Left ventricle myocardium inferior (tissue), 1 donor: ENCODE data around the gene FBXO40. TPM values are rescaled to one million over a fixed set of nuclear protein-coding genes. Genes with fewer than 3 reads are reported as not detected.

Experiments
- DNase-seq: peaks from one replicate; pipeline ENCODE4 v3.0.0-alpha.2; 2020
- H3K27ac ChIP-seq: fragments of 200-600 bp; replicated peaks from 2 replicates; pipeline ENCODE4 v1.8.0; 2021
- H3K27me3 ChIP-seq: fragments of 200-600 bp; 2 replicates; pipeline ENCODE4 v1.8.0; 2021; ENCODE audit warnings: low read depth
- H3K36me3 ChIP-seq: fragments of 200-600 bp; 2 replicates; pipeline ENCODE4 v1.8.0; 2021
- H3K4me1 ChIP-seq: fragments of 200-600 bp; 2 replicates; pipeline ENCODE4 v1.8.0; 2021
- H3K4me3 ChIP-seq: fragments of 200-600 bp; 2 replicates; pipeline ENCODE4 v1.8.0; 2021; ENCODE audit warnings: mild to moderate bottlenecking, moderate library complexity
- H3K9me3 ChIP-seq: fragments of 200-600 bp; replicated peaks from 2 replicates; pipeline ENCODE4 v1.8.0; 2021
- intact Hi-C: fragments of 100-400 bp; cut with micrococcal nuclease; formaldehyde crosslinking; loops from one replicate; pipeline ENCODE4 v1.11.0; 2022
- total RNA-seq: library from RNA; stranded (reverse); fragmentation: NEBNext Ultra II Directional; extraction: Animal tissue kit (Norgen Biotek cat#: 25700); gene quantifications from one replicate; pipeline ENCODE4 v1.2.1, GENCODE V29; 2021
- TF ChIP-seq, protein P1 (sequence below): fragments of 200-600 bp; IDR thresholded peaks from 2 replicates; pipeline ENCODE4 v1.8.0; 2021; ENCODE audit warnings: antibody characterized with exemption, mild to moderate bottlenecking, borderline replicate concordance
- donor health status: DM: no; HTN: yes; CAD: no; lungs with severe emphysema.

Gene FBXO40
- total RNA-seq, 1 donor from 2014 or later, result 245 TPM

DNA sequence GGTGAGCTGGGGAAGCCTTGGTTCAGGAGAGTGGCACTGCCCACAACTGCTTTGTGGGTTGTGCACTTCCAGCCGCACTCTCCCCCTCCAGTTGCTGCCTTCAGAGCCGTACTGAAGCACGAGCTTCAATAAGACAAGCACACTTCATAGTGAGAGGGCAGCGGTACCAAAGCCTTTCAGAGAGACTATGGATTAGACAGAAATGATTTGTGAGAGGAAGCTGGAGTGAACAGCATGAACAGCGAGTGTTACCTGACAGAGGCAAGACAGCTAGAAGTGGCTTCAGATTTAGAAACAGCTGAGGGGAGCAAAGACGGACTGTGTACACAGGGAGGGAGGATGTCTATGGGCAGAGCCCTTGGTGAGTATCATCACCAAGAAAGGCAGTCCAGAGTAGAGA, 36.4 kb downstream of the FBXO40 start:
- Histone ChIP-seq H3K36me3 (peaks cover 14% of the 10 kb centered on the region), H3K4me3 (no peak overlapping the region), H3K27me3 (no peaks in the 10 kb centered on the region), H3K9me3 (no peaks in the 10 kb centered on the region), H3K4me1 (peaks cover 50% of the 10 kb centered on the region), H3K27ac (peak overlapping the region; percentile 80)
- intact Hi-C loops, result no loop called here
- no peak for DNase-seq
- TF ChIP-seq, protein P1, sequence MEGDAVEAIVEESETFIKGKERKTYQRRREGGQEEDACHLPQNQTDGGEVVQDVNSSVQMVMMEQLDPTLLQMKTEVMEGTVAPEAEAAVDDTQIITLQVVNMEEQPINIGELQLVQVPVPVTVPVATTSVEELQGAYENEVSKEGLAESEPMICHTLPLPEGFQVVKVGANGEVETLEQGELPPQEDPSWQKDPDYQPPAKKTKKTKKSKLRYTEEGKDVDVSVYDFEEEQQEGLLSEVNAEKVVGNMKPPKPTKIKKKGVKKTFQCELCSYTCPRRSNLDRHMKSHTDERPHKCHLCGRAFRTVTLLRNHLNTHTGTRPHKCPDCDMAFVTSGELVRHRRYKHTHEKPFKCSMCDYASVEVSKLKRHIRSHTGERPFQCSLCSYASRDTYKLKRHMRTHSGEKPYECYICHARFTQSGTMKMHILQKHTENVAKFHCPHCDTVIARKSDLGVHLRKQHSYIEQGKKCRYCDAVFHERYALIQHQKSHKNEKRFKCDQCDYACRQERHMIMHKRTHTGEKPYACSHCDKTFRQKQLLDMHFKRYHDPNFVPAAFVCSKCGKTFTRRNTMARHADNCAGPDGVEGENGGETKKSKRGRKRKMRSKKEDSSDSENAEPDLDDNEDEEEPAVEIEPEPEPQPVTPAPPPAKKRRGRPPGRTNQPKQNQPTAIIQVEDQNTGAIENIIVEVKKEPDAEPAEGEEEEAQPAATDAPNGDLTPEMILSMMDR, result no peak

DNA sequence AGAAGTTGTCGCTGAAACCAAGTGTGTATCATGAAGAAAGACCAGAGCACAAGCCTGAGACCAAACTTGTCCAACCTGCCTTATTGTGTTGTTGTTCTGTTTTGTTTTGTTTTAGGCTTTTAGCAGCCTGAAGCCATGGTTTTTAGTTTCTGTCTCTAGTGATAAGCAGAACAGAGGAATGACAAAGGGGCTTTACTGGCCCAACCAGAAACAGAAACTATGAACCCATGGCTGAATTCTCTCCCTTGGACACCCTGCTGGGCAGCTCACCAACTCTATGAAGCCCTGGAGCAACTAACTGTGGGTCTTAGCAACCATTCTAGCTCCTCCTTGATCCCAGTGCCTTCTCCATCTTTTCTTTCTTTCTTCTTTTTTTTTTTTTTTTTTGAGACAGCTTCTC, 37.2 kb downstream of the FBXO40 start:
- Histone ChIP-seq H3K4me1 (peaks cover 45% of the 10 kb centered on the region), H3K27me3 (no peaks in the 10 kb centered on the region), H3K36me3 (peaks cover 14% of the 10 kb centered on the region), H3K9me3 (no peaks in the 10 kb centered on the region), H3K4me3 (no peak overlapping the region), H3K27ac (peak overlapping the region; percentile 80)
- TF ChIP-seq, protein P1, result no peak
- intact Hi-C loops, result no loop called here
- no peak for DNase-seq

DNA sequence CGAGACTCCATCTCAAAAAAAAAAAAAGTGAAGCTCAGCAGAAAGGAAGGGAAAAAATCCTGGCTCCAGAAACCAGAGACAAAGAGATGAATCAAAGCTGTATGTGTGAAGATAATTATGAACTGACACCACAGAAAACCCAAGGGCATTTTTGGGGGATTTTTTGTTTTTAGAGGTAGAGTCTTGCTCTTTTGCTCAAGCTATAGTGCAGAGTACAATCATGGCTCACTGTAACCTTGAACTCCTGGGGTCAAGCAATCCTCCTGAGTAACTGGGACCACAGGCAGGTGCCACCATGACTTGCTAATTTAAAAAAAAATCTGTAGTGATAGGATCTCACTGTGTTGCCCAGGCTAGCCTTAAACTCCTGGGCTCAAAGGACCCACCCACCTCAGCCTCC, 44.7 kb downstream of the FBXO40 start:
- Histone ChIP-seq H3K27me3 (no peaks in the 10 kb centered on the region), H3K9me3 (no peaks in the 10 kb centered on the region), H3K27ac (no peak overlapping the region), H3K4me3 (no peak overlapping the region), H3K36me3 (no peaks in the 10 kb centered on the region), H3K4me1 (no peaks in the 10 kb centered on the region)
- TF ChIP-seq, protein P1, result no peak
- intact Hi-C loops, result no loop called here
- no peak for DNase-seq

DNA sequence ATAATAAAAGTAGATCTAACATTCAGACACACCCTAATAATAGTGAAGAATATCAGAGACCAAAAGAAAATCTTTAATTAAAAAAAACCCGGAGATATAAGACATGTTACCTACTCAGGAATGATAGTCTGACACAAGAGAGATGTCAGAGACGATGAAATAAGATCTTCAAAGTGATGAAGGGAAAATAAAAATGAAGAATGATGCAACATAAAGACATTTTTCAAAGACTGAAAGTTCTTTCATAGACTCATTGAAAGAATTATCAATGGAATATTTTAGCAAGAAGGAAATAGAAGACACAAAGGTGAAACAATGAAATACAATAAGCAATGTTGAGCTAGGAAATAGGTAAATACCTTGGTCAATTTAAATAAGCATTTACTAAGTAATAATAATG, 47.9 kb downstream of the FBXO40 start:
- DNase-seq, result no peak
- Histone ChIP-seq H3K27ac (no peak overlapping the region), H3K4me1 (no peaks in the 10 kb centered on the region), H3K36me3 (no peaks in the 10 kb centered on the region), H3K27me3 (no peaks in the 10 kb centered on the region), H3K4me3 (no peak overlapping the region), H3K9me3 (no peaks in the 10 kb centered on the region)
- TF ChIP-seq, protein P1, result no peak
- intact Hi-C loops, result no loop called here

DNA sequence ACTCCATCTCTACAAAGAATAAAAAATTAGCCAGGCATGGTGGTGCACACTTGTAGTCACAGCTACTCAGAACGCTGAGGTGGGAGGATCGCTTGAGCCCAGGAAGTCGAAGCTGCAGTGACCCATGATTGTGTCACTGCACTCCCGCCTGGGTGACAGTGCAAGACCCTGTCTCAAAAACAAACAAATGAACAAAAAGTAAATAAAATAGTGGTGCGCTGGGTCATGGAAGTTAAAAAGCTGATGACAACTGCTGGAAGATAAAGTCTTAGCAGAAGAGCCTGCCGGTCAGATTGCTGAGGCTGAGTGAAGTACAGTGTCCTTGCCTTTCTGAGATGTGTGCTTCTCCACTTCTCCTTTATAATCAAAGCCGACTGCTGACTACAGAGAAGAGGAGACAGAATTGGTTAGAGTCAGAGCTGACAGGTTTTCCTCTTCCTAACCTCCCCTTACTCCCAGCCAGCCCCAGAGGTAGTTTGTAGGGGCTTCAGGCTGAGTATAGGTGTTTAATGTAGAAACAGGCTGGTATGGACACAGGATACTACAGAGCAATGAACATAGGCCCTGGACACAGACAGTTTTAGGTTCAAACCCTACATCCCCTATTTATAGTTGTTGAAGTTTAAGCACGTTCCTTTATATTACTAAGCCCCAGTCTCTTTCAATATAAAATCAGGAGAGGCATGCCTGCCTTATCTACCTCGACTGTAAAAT, 49.6 kb downstream of the FBXO40 start:
- Histone ChIP-seq H3K4me1 (peaks cover 3% of the 10 kb centered on the region), H3K27me3 (no peaks in the 10 kb centered on the region), H3K27ac (no peak overlapping the region), H3K9me3 (no peaks in the 10 kb centered on the region), H3K36me3 (no peaks in the 10 kb centered on the region), H3K4me3 (no peak overlapping the region)
- TF ChIP-seq, protein P1, result no peak
- no peak for DNase-seq
- intact Hi-C loops, result no loop called here
